HuH-7 (cell line): ENCODE data around the gene RPS6KA2.
"Not testable (repeated sequence)": the region's sequence is repeated elsewhere in the genome, so short reads cannot be mapped to it uniquely, and the experiment has no call there.

Experiments used
- DNase-seq: peaks from one replicate; pipeline ENCODE4 v3.0.0; 2011; ENCODE audit warnings: low spot score

The RPS6KA2 gene

GRCh38 chr6:166635013-166635970 is 8.2 kb upstream of the RPS6KA2 start:
- DNase-seq, result no peak

- not testable (repeated sequence) for DNase-seq
Observed at GRCh38 chr6:166634581-166634980, 7.5 kb upstream of the RPS6KA2 start.

- DNase-seq, result no peak
Observed at GRCh38 chr6:166633732-166634535, 6.9 kb upstream of the RPS6KA2 start.

- no peak for DNase-seq
Observed at GRCh38 chr6:166632731-166633130, 5.7 kb upstream of the RPS6KA2 start.

GRCh38 chr6:166630462-166630861 is 3.4 kb upstream of the RPS6KA2 start:
- no peak for DNase-seq

- DNase-seq, result no peak
Observed at GRCh38 chr6:166629628-166630027, 2.6 kb upstream of the RPS6KA2 start.

- DNase-seq, result peak; percentile 64
Observed at GRCh38 chr6:166627875-166628801, 1.1 kb upstream of the RPS6KA2 start.

GRCh38 chr6:166626177-166627032 is 646 bp downstream of the RPS6KA2 start:
- no peak for DNase-seq

GRCh38 chr6:166625356-166625755 is 1.7 kb downstream of the RPS6KA2 start:
- DNase-seq, result no peak

- no peak for DNase-seq
Observed at GRCh38 chr6:166624275-166624674, 2.8 kb downstream of the RPS6KA2 start.

GRCh38 chr6:166623318-166623717 is 3.7 kb downstream of the RPS6KA2 start:
- no peak for DNase-seq

GRCh38 chr6:166621114-166621540 is 5.9 kb downstream of the RPS6KA2 start:
- no peak for DNase-seq

- DNase-seq, result no peak
Observed at GRCh38 chr6:166620478-166621113, 6.5 kb downstream of the RPS6KA2 start.

GRCh38 chr6:166619912-166620311 is 7.1 kb downstream of the RPS6KA2 start:
- no peak for DNase-seq

- no peak for DNase-seq
Observed at GRCh38 chr6:166618866-166619761, 7.9 kb downstream of the RPS6KA2 start.

- no peak for DNase-seq
Observed at GRCh38 chr6:166618251-166618650, 8.8 kb downstream of the RPS6KA2 start.

- DNase-seq, result no peak
Observed at GRCh38 chr6:166617359-166617758, 9.7 kb downstream of the RPS6KA2 start.

GRCh38 chr6:166616261-166617238 is 10.5 kb downstream of the RPS6KA2 start:
- DNase-seq, result no peak
